ENCODE results near the gene TSEN2. TPM values are rescaled to one million over a fixed set of nuclear protein-coding genes. Genes with fewer than 3 reads are reported as not detected.

TSEN2 gene
- total RNA-seq, 1 experiment from 2014 or later = 35.5 TPM

DNA sequence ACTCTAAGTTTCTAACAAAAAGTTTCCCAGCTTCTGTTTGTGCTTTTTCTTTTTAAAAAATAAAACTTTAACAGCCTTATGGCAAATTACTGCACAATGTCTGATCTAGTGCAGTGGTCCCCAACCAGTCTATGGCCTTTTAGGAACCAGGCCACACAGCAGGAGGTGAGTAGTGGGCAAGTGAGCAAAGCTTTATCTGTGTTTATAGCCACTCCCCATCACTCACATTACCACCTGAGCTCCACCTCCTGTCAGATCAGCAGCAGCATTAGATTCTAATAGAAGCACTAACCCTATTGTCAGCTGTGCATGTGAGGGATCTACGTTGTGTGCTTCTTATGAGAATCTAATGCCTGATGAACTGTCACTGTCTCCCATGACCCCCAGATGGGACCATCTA lies 78.2 kb downstream of the TSEN2 start:
- H3K79me2 ChIP-seq (ENCODE audit: insufficient read depth, low read length) = peaks cover 98% of the 10 kb centered on the region
- H3K9me2 ChIP-seq (ENCODE audit: insufficient read depth) = no peaks in the 10 kb centered on the region
- intact Hi-C loops (cut with micrococcal nuclease) = no loop called here
- ChIA-PET POLR2A (no interaction called here), CTCF (interaction anchor here (1.3 to 1.5 kb wide), 2 partner anchors 17 to 245 kb away, joined by 3 read pairs; partner anchors contain the start of gene MKRN2OS), RAD21 (ENCODE audit: low non-redundant PET in 1 of 2, low total read pairs in 2 of 2, uncharacterized antibody in 2 of 2, unreplicated experiment in 2 of 2) (no interaction called here)
- no peak overlapping the region for H3K4me3 ChIP-seq (replicated peaks in 1 of 2; ENCODE audit: low read depth in 1 of 2, low read length in 2 of 2)
- H2AFZ ChIP-seq (ENCODE audit: low read depth, low read length, poor library complexity, severe bottlenecking) = no peak overlapping the region
- H3K4me1 ChIP-seq (ENCODE audit: control insufficient read depth in 1 of 2, insufficient read depth in 2 of 2, low read length in 2 of 2) = peaks cover 8 to 16% of the 10 kb centered on the region in 2 experiments
- peaks cover 11% of the 10 kb centered on the region; the same call in 1 of the 2 replicates for H4K20me1 ChIP-seq (ENCODE audit: insufficient read depth)
- H3K27me3 ChIP-seq (ENCODE audit: insufficient read depth, low read length) = no peaks in the 10 kb centered on the region
- DNase-seq (ENCODE audit: low read depth, low spot score) (no peak), ATAC-seq (no peak)
- no peak overlapping the region for H3K9ac ChIP-seq (ENCODE audit: low read length)
- no peak overlapping the region for H3K4me2 ChIP-seq (ENCODE audit: low read length)
- H3K9me3 ChIP-seq (ENCODE audit: control insufficient read depth in 1 of 2, insufficient read depth in 1 of 2, low read depth in 1 of 2, low read length in 2 of 2) = no peaks in the 10 kb centered on the region
- H3K36me3 ChIP-seq (ENCODE audit: control insufficient read depth in 1 of 2, insufficient read depth in 2 of 2, low read length in 2 of 2) = no peaks in the 10 kb centered on the region
- no TSS peak for BruUV-seq (replicated peaks)
- TF ChIP-seq FOSL1 (IDR thresholded peaks at IDR 0.05; ENCODE audit: low read depth) (no peak), CBX3 (IDR thresholded peaks at IDR 0.05; ENCODE audit: low read depth) (no peak), ZNF274 (IDR thresholded peaks at IDR 0.05; ENCODE audit: low read depth, low read length) (no peak), CEBPB (IDR thresholded peaks at IDR 0.05; ENCODE audit: low read depth) (no peak), ELF1 (IDR thresholded peaks at IDR 0.05; ENCODE audit: borderline replicate concordance, low read depth) (no peak), EGR1 (IDR thresholded peaks at IDR 0.05; ENCODE audit: low read depth) (no peak), SP1 (IDR thresholded peaks at IDR 0.05; ENCODE audit: low read depth) (no peak)
- TF ChIP-seq, protein P1, sequence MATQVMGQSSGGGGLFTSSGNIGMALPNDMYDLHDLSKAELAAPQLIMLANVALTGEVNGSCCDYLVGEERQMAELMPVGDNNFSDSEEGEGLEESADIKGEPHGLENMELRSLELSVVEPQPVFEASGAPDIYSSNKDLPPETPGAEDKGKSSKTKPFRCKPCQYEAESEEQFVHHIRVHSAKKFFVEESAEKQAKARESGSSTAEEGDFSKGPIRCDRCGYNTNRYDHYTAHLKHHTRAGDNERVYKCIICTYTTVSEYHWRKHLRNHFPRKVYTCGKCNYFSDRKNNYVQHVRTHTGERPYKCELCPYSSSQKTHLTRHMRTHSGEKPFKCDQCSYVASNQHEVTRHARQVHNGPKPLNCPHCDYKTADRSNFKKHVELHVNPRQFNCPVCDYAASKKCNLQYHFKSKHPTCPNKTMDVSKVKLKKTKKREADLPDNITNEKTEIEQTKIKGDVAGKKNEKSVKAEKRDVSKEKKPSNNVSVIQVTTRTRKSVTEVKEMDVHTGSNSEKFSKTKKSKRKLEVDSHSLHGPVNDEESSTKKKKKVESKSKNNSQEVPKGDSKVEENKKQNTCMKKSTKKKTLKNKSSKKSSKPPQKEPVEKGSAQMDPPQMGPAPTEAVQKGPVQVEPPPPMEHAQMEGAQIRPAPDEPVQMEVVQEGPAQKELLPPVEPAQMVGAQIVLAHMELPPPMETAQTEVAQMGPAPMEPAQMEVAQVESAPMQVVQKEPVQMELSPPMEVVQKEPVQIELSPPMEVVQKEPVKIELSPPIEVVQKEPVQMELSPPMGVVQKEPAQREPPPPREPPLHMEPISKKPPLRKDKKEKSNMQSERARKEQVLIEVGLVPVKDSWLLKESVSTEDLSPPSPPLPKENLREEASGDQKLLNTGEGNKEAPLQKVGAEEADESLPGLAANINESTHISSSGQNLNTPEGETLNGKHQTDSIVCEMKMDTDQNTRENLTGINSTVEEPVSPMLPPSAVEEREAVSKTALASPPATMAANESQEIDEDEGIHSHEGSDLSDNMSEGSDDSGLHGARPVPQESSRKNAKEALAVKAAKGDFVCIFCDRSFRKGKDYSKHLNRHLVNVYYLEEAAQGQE (IDR thresholded peaks at IDR 0.05; ENCODE audit: low read depth) = no peak
- TF ChIP-seq, protein P2, sequence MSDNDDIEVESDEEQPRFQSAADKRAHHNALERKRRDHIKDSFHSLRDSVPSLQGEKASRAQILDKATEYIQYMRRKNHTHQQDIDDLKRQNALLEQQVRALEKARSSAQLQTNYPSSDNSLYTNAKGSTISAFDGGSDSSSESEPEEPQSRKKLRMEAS (IDR thresholded peaks at IDR 0.05) = no peak
- TF ChIP-seq, protein P3, sequence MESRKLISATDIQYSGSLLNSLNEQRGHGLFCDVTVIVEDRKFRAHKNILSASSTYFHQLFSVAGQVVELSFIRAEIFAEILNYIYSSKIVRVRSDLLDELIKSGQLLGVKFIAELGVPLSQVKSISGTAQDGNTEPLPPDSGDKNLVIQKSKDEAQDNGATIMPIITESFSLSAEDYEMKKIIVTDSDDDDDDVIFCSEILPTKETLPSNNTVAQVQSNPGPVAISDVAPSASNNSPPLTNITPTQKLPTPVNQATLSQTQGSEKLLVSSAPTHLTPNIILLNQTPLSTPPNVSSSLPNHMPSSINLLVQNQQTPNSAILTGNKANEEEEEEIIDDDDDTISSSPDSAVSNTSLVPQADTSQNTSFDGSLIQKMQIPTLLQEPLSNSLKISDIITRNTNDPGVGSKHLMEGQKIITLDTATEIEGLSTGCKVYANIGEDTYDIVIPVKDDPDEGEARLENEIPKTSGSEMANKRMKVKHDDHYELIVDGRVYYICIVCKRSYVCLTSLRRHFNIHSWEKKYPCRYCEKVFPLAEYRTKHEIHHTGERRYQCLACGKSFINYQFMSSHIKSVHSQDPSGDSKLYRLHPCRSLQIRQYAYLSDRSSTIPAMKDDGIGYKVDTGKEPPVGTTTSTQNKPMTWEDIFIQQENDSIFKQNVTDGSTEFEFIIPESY (IDR thresholded peaks at IDR 0.05; ENCODE audit: extremely low read depth, insufficient replicate concordance, low read length) = no peak
- H3K27ac ChIP-seq (ENCODE audit: low read depth, low read length) = no peak overlapping the region

Measured in HCT116 (cell line).